ENCODE measurements around the gene FAM227B. TPM values are rescaled to one million over a fixed set of nuclear protein-coding genes. Genes with fewer than 3 reads are reported as not detected.
"Not testable (repeated sequence)": the region's sequence is repeated elsewhere in the genome, so short reads cannot be mapped to it uniquely, and the experiment has no call there.

Gene FAM227B
- total RNA-seq, 4 donors from 2014 or later, result 1.1 to 4.1 (median 2.9) TPM

GRCh38 chr15:49410641-49411040 lies 210.0 kb downstream of the FAM227B start:
- Histone ChIP-seq H3K27me3 (no peaks in the 10 kb centered on the region), H3K4me1 (no peaks in the 10 kb centered on the region), H3K27ac (no peak overlapping the region), H3K4me3 (no peak overlapping the region), H3K36me3 (no peaks in the 10 kb centered on the region), H3K9me3 (no peaks in the 10 kb centered on the region)
- TF ChIP-seq CTCF (IDR thresholded peaks at IDR 0.05), result no peak
- no peak for TF ChIP-seq POLR2A (IDR thresholded peaks at IDR 0.05)
- DNase-seq, result no peak

- Histone ChIP-seq H3K4me1 (no peaks in the 10 kb centered on the region), H3K27ac (no peak overlapping the region), H3K36me3 (no peaks in the 10 kb centered on the region), H3K4me3 (no peak overlapping the region), H3K9me3 (no peaks in the 10 kb centered on the region), H3K27me3 (no peaks in the 10 kb centered on the region)
- TF ChIP-seq CTCF (IDR thresholded peaks at IDR 0.05) (no peak), POLR2A (IDR thresholded peaks at IDR 0.05) (no peak)
- no peak for DNase-seq
Measured at GRCh38 chr15:49406352-49407118, 214.1 kb downstream of the FAM227B start.

- not testable (repeated sequence) for H3K9me3 ChIP-seq, H3K4me1 ChIP-seq, DNase-seq, H3K27me3 ChIP-seq, H3K27ac ChIP-seq, H3K4me3 ChIP-seq, H3K36me3 ChIP-seq
Measured at GRCh38 chr15:49402515-49403296, 217.9 kb downstream of the FAM227B start.

GRCh38 chr15:49387471-49387870 lies 233.1 kb downstream of the FAM227B start:
- no peak for TF ChIP-seq POLR2A (IDR thresholded peaks at IDR 0.05)
- TF ChIP-seq CTCF (IDR thresholded peaks at IDR 0.05), result no peak
- H3K27me3 ChIP-seq, result no peaks in the 10 kb centered on the region
- no peaks in the 10 kb centered on the region for H3K4me1 ChIP-seq
- H3K36me3 ChIP-seq, result no peaks in the 10 kb centered on the region
- no peak overlapping the region for H3K27ac ChIP-seq
- H3K9me3 ChIP-seq, result no peaks in the 10 kb centered on the region
- no peak for DNase-seq
- no peak overlapping the region for H3K4me3 ChIP-seq

GRCh38 chr15:49383266-49383665 lies 237.4 kb downstream of the FAM227B start:
- H3K4me1 ChIP-seq, result no peaks in the 10 kb centered on the region
- H3K9me3 ChIP-seq, result no peaks in the 10 kb centered on the region
- H3K4me3 ChIP-seq, result no peak overlapping the region
- TF ChIP-seq CTCF (IDR thresholded peaks at IDR 0.05), result no peak
- no peak for TF ChIP-seq POLR2A (IDR thresholded peaks at IDR 0.05)
- H3K27me3 ChIP-seq, result no peaks in the 10 kb centered on the region
- no peak overlapping the region for H3K27ac ChIP-seq
- DNase-seq, result no peak
- H3K36me3 ChIP-seq, result no peaks in the 10 kb centered on the region

- Histone ChIP-seq H3K27me3 (no peaks in the 10 kb centered on the region), H3K27ac (no peak overlapping the region), H3K4me3 (no peak overlapping the region), H3K9me3 (no peaks in the 10 kb centered on the region), H3K4me1 (no peaks in the 10 kb centered on the region), H3K36me3 (no peaks in the 10 kb centered on the region)
- TF ChIP-seq POLR2A (IDR thresholded peaks at IDR 0.05) (no peak), CTCF (IDR thresholded peaks at IDR 0.05) (no peak)
- no peak for DNase-seq
Measured at GRCh38 chr15:49382394-49382793, 238.2 kb downstream of the FAM227B start.
